WTC11 (cell line): ENCODE results near the gene ZNF605.
"Not testable (repeated sequence)": the region's sequence is repeated elsewhere in the genome, so short reads cannot be mapped to it uniquely, and the experiment has no call there.

Experiments
- ARID4B ChIP-seq: sonication (generic); formaldehyde crosslinking; IDR thresholded peaks from 2 replicates; pipeline ENCODE4 v1.8.0; 2023; ENCODE audit warnings: missing genetic modification reagents, mild to moderate bottlenecking, borderline replicate concordance
- ATF1 ChIP-seq: sonication (generic); formaldehyde crosslinking; IDR thresholded peaks from 2 replicates; pipeline ENCODE4 v1.8.1; 2023; ENCODE audit warnings: mild to moderate bottlenecking, moderate library complexity, missing genetic modification reagents
- CTCF ChIP-seq: fragments of 200-600 bp; IDR thresholded peaks from 2 replicates; pipeline ENCODE4 v1.8.0; 2022; ENCODE audit warnings: antibody characterized with exemption
- ESRRA ChIP-seq: sonication (generic); formaldehyde crosslinking; IDR thresholded peaks from 2 replicates; pipeline ENCODE4 v1.8.1; 2022; ENCODE audit warnings: mild to moderate bottlenecking, missing genetic modification reagents, borderline replicate concordance
- FOXP1 ChIP-seq: sonication (generic); formaldehyde crosslinking; IDR thresholded peaks from 2 replicates; pipeline ENCODE4 v1.8.0; 2022; ENCODE audit warnings: missing genetic modification reagents, mild to moderate bottlenecking, moderate library complexity, borderline replicate concordance
- ZNF416 ChIP-seq: fragments of 250-450 bp; sonication (Bioruptor Pico); IDR thresholded peaks from 2 replicates; pipeline ENCODE4 v1.9.0; 2021; ENCODE audit warnings: mild to moderate bottlenecking, inconsistent platforms

- TF ChIP-seq ARID4B (CRISPR knock-in tag); CTCF; ATF1 (CRISPR knock-in tag); ZNF416; ESRRA (CRISPR knock-in tag); FOXP1 (CRISPR knock-in tag): not testable (repeated sequence)
Measured at GRCh38 chr12:132874620-132875019, 81.5 kb downstream of the ZNF605 start.
